WTC11 (cell line): Measurements from ENCODE around the gene KIRREL3.

Experiments
- CBFB ChIP-seq: sonication (generic); formaldehyde crosslinking; IDR thresholded peaks from 2 replicates; pipeline ENCODE4 v1.8.1; 2022; ENCODE audit warnings: mild to moderate bottlenecking, low read depth, missing genetic modification reagents
- FOXP1 ChIP-seq: sonication (generic); formaldehyde crosslinking; IDR thresholded peaks from 2 replicates; pipeline ENCODE4 v1.8.0; 2022; ENCODE audit warnings: missing genetic modification reagents, mild to moderate bottlenecking, moderate library complexity, borderline replicate concordance
- NFYB ChIP-seq: sonication (generic); formaldehyde crosslinking; conservative IDR thresholded peaks from 2 replicates; pipeline ENCODE4 v1.8.0; 2022; ENCODE audit warnings: low read depth, missing genetic modification reagents
- PRDM15 ChIP-seq: sonication (generic); formaldehyde crosslinking; IDR thresholded peaks from 2 replicates; pipeline ENCODE4 v1.8.0; 2022; ENCODE audit warnings: missing genetic modification reagents
- ZNF138 ChIP-seq: sonication (generic); formaldehyde crosslinking; conservative IDR thresholded peaks from 2 replicates; pipeline ENCODE4 v1.8.1; 2022; ENCODE audit warnings: mild to moderate bottlenecking, moderate library complexity, missing genetic modification reagents
- TF ChIP-seq, protein P1 (sequence below): fragments of 200-600 bp; IDR thresholded peaks from 2 replicates; pipeline ENCODE4 v1.8.0; 2022; ENCODE audit warnings: antibody characterized with exemption
- TF ChIP-seq, protein P2 (sequence below): sonication (generic); formaldehyde crosslinking; IDR thresholded peaks from 2 replicates; pipeline ENCODE4 v1.8.0; 2022; ENCODE audit warnings: mild to moderate bottlenecking, missing genetic modification reagents

GRCh38 chr11:126478466-126478865 lies 522.1 kb downstream of the KIRREL3 start:
- TF ChIP-seq, protein P1, sequence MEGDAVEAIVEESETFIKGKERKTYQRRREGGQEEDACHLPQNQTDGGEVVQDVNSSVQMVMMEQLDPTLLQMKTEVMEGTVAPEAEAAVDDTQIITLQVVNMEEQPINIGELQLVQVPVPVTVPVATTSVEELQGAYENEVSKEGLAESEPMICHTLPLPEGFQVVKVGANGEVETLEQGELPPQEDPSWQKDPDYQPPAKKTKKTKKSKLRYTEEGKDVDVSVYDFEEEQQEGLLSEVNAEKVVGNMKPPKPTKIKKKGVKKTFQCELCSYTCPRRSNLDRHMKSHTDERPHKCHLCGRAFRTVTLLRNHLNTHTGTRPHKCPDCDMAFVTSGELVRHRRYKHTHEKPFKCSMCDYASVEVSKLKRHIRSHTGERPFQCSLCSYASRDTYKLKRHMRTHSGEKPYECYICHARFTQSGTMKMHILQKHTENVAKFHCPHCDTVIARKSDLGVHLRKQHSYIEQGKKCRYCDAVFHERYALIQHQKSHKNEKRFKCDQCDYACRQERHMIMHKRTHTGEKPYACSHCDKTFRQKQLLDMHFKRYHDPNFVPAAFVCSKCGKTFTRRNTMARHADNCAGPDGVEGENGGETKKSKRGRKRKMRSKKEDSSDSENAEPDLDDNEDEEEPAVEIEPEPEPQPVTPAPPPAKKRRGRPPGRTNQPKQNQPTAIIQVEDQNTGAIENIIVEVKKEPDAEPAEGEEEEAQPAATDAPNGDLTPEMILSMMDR, result no peak
- TF ChIP-seq NFYB (CRISPR knock-in tag) (no peak), PRDM15 (no peak), CBFB (no peak), ZNF138 (CRISPR knock-in tag) (no peak), FOXP1 (CRISPR knock-in tag) (no peak)
- TF ChIP-seq, protein P2, sequence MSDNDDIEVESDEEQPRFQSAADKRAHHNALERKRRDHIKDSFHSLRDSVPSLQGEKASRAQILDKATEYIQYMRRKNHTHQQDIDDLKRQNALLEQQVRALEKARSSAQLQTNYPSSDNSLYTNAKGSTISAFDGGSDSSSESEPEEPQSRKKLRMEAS (CRISPR knock-in tag), result no peak
